ENCODE data around the gene VAV3. TPM values are rescaled to one million over a fixed set of nuclear protein-coding genes. Genes with fewer than 3 reads are reported as not detected.
A peak's percentile ranks its signal among the peaks of the same experiment; 100 is the strongest.

The VAV3 gene
- total RNA-seq, 2 experiments from 2014 or later, result 2.3 to 8.3 TPM

DNA sequence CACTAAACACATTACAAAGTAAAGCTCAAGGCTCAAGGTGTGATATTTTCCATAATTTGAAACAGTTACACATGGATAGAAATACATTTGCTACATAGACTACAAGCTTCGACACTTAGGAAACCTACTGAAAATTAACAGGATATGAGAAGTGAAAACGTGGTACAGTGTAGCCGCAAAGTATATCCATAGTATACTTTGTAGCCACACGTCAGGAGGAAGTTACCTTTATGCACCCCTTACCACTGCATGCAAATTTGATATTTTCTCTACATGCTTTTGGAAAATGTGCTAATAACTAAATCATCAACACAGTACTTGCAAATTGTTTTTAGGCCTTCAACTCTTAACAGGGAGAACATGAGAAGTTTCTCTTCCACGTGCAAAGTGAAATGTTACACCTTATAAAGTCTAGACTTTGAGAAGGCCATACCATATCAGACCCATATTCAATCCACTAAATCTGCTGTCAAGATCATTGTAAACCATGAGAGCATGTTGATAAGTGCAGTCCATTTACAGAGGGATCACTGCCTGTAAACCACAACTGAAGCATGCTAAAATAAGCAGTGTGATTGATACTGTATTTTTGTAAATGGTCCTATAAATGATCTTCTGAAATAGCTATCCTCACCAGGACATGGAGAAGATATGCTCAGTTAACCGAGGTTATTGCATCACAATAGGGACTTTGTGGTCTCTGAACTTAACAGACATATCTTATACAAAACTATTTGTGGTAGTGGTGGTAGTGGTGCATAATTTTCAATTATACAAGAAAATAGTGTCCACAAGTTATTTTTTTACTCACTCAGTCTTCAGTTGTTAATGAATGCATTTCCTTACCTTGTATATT, 64.7 kb downstream of the VAV3 start:
- Histone ChIP-seq H3K79me2 (ENCODE audit: insufficient read depth, low read depth, low read length) (no peaks in the 10 kb centered on the region), H3K27ac (ENCODE audit: low read depth, low read length, poor library complexity, severe bottlenecking) (peak overlapping the region; percentile 31), H3K4me3 (ENCODE audit: low read depth, low read length, poor library complexity, severe bottlenecking) (peak overlapping the region; percentile 7), H3K4me2 (ENCODE audit: low read length) (peak overlapping the region; percentile 48), H3K9me3 (ENCODE audit: low read length) (no peaks in the 10 kb centered on the region), H4K20me1 (ENCODE audit: insufficient read depth, low read length) (no peaks in the 10 kb centered on the region), H3K4me1 (ENCODE audit: insufficient read depth, low read length, poor library complexity, severe bottlenecking) (peaks cover 61% of the 10 kb centered on the region), H3K36me3 (ENCODE audit: insufficient read depth, low read length) (no peaks in the 10 kb centered on the region), H2AFZ (ENCODE audit: low read length) (peak overlapping the region; percentile 90), H3K9me2 (ENCODE audit: insufficient read depth, low read length) (no peaks in the 10 kb centered on the region)
- intact Hi-C loops (cut with micrococcal nuclease; ENCODE audit: unreplicated experiment), result no loop called here
- peak; percentile 51 for DNase-seq (ENCODE audit: low spot score)
- no TSS peak for BruUV-seq (replicated peaks)
- ChIA-PET POLR2A (interaction anchor here (0.6 to 1.6 kb wide), 12 partner anchors 9 to 123 kb away, joined by 3 to 7 read pairs (median 3); no protein-coding TSS in a partner anchor), CTCF (ENCODE audit: unreplicated experiment) (interaction anchor here (1.3 kb wide), 1 partner anchor 84 kb away, joined by 4 read pairs; no protein-coding TSS in a partner anchor)
- TF ChIP-seq, protein P1, sequence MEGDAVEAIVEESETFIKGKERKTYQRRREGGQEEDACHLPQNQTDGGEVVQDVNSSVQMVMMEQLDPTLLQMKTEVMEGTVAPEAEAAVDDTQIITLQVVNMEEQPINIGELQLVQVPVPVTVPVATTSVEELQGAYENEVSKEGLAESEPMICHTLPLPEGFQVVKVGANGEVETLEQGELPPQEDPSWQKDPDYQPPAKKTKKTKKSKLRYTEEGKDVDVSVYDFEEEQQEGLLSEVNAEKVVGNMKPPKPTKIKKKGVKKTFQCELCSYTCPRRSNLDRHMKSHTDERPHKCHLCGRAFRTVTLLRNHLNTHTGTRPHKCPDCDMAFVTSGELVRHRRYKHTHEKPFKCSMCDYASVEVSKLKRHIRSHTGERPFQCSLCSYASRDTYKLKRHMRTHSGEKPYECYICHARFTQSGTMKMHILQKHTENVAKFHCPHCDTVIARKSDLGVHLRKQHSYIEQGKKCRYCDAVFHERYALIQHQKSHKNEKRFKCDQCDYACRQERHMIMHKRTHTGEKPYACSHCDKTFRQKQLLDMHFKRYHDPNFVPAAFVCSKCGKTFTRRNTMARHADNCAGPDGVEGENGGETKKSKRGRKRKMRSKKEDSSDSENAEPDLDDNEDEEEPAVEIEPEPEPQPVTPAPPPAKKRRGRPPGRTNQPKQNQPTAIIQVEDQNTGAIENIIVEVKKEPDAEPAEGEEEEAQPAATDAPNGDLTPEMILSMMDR (conservative IDR thresholded peaks at IDR 0.05; ENCODE audit: low read length), result no peak
- no peak for TF ChIP-seq EZH2phosphoT487 (IDR thresholded peaks at IDR 0.05; ENCODE audit: borderline replicate concordance, low read depth, low read length)

DNA sequence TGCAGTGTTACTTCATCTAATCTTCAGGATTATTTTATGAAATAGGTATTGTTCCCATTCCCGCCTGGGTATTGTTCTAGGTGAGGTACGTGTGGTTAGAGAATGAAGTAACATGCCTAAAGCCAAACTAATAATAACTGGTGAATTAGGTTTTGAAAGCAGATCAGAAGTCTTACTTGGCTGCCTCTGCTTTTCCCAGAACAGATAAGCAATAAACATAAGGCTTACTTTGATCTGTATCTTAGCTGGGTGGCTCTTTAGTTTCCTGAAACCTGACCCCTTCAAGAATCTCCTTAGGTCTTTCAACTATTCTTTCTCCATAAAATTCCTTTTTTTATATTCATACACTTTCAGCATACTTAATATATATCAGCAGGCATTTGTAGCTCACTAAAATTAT, 65.3 kb downstream of the VAV3 start:
- Histone ChIP-seq H3K36me3 (ENCODE audit: insufficient read depth, low read length) (no peaks in the 10 kb centered on the region), H4K20me1 (ENCODE audit: insufficient read depth, low read length) (no peaks in the 10 kb centered on the region), H3K4me3 (ENCODE audit: low read depth, low read length, poor library complexity, severe bottlenecking) (no peak overlapping the region), H2AFZ (ENCODE audit: low read length) (peak overlapping the region; percentile 90), H3K79me2 (ENCODE audit: insufficient read depth, low read depth, low read length) (no peaks in the 10 kb centered on the region), H3K9me2 (ENCODE audit: insufficient read depth, low read length) (no peaks in the 10 kb centered on the region), H3K4me2 (ENCODE audit: low read length) (peak overlapping the region; percentile 48), H3K27ac (ENCODE audit: low read depth, low read length, poor library complexity, severe bottlenecking) (no peak overlapping the region), H3K4me1 (ENCODE audit: insufficient read depth, low read length, poor library complexity, severe bottlenecking) (peaks cover 67% of the 10 kb centered on the region), H3K9me3 (ENCODE audit: low read length) (no peaks in the 10 kb centered on the region)
- intact Hi-C loops (cut with micrococcal nuclease; ENCODE audit: unreplicated experiment), result loop anchor here (5.0 kb wide), 3 partner anchors 38 to 228 kb away; no protein-coding TSS in a partner anchor
- no peak for DNase-seq (ENCODE audit: low spot score)
- BruUV-seq (replicated peaks), result no TSS peak
- ChIA-PET CTCF (ENCODE audit: unreplicated experiment) (no interaction called here), POLR2A (interaction anchor here (0.6 to 1.6 kb wide), 9 partner anchors 27 to 123 kb away, joined by 3 to 7 read pairs (median 3); no protein-coding TSS in a partner anchor)
- TF ChIP-seq, protein P1 (conservative IDR thresholded peaks at IDR 0.05; ENCODE audit: low read length), result no peak
- TF ChIP-seq EZH2phosphoT487 (IDR thresholded peaks at IDR 0.05; ENCODE audit: borderline replicate concordance, low read depth, low read length), result no peak

Measured in OCI-LY7 (cell line).